ENCODE results near the gene NANP. TPM values are rescaled to one million over a fixed set of nuclear protein-coding genes. Genes with fewer than 3 reads are reported as not detected.

The NANP gene, protein sequence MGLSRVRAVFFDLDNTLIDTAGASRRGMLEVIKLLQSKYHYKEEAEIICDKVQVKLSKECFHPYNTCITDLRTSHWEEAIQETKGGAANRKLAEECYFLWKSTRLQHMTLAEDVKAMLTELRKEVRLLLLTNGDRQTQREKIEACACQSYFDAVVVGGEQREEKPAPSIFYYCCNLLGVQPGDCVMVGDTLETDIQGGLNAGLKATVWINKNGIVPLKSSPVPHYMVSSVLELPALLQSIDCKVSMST
- 1 to 10 TPM; 5.8 to 6.6 TPM for total RNA-seq

DNA sequence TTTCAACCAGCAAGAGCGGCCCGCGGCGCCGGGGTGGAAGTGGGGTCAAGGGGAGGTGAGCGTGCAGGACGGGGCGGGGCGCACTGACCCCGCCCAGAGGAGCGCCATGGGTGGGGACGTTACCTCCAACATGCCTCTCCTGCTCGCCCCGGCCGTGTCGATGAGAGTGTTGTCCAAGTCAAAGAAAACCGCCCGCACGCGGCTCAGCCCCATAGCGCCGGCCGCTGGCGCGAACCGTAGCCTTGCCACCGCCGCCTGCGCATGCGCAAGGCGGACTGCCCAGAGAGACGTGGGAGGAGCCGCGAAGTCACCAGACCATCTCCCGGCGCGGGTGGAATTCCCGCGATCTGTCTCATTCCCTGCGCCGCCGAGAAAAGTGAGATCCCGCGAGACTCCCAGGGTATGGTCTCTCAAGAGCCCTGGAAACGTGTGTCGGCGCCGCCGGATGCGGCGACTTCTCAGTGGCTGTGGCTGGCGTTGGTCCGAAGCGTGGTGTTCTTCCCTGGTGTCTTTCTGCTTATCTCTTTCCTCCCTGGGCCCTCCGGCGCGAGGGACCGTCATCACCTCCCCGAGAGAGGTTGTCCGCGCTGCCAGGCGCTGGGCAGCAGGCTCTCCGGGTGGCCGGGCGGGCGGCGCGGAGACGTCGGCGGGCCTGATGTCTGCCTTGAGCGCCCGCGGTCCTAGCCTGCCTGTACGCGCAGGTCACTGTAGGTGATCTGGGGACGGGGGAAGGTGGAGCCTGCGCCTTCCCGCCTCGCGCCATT lies at the start of gene NANP:
Gene NANP (minus strand): TSS at position 279 of the 764 bp plus-strand sequence. CDS start 66 bp downstream, at position 213.

DNA sequence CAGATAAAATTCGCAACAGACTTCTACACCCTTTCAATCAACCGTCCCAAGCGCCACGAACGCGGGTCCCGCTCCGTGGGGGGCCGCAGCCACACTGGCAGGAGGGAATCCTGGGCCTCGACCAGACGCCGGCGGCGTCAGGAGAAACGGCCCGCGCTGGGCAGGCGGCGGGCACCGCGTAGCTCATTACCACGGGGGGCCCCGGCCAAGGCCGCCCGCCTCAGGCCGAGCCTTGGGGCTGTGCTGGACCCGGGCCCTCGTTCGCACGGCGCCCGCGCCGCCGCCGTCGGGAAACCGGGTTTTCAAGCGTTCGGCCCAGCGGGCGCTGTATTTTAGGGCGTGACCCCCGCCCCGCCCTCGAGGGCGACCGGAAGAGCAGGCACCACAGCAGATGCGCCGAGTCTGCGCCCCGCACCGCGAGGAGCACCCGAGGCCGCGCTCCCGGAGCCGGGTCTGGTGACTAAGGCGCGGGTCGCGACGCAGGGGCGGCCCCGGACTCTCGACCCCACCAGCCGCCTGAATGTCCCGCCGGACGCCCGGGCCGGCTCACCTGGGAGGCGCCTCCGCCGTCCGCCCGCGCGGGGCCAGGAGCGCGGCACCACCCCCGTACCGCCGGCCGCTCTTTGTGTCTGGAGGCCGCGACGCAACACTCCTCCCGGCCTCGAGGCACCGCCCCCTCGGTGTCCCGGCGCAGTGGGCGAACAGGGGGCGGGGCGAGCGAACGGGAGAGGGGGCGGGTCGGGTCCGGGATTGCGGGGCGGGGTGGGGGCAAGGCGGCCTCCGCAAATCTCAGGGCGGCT lies 38.7 kb downstream of the NANP start, which contains the start of gene NINL:
Gene NINL (minus strand): TSS at position 627 of the 800 bp plus-strand sequence. CDS start 58,944 bp downstream, outside the sequence.

Other genes with a start within 250 kb of the NANP start
- gene ABHD12, start 233.2 kb downstream of the NANP start, total RNA-seq = 10 to 100 TPM; 24.7 to 29.9 TPM
- 10 to 100 TPM; 17.4 to 18.9 TPM for gene GINS1, start 216.3 kb downstream of the NANP start, total RNA-seq
- 1 to 10 TPM; 2.9 to 3.8 TPM for gene NINL, start 38.5 kb downstream of the NANP start, total RNA-seq
- 10 to 100 TPM; 18.9 to 19.9 TPM for gene ZNF337, start 72.8 kb upstream of the NANP start, total RNA-seq